Adrenal gland (tissue), 12 donors: ENCODE measurements around the gene PAWR. TPM values are rescaled to one million over a fixed set of nuclear protein-coding genes. Genes with fewer than 3 reads are reported as not detected.

Experiments used
- DNase-seq, 7 donors: peaks; one replicate each; pipeline ENCODE4 v3.0.0-alpha.2; 2019 to 2020
- H3K27ac ChIP-seq, 5 donors: fragments of 200-600 bp; sonication (generic) in 4 of 5; 1 replicate in 3 of 5; 2 replicates in 2 of 5; pipeline versions ENCODE4 v1.5.1 to v1.8.0; 2016 to 2020; ENCODE audit warnings: mild to moderate bottlenecking in 1 of 5
- H3K27me3 ChIP-seq: fragments of 200-600 bp; 2 replicates; pipeline ENCODE4 v1.8.0; 2021
- H3K36me3 ChIP-seq, 2 donors: fragments of 200-600 bp; replicated peaks in 1 of 2; 1 replicate in 1 of 2; 2 replicates in 1 of 2; pipeline versions ENCODE4 v1.5.1 to v1.8.0; 2018 to 2022
- H3K4me1 ChIP-seq, 2 donors: fragments of 200-600 bp; replicated peaks in 1 of 2; 1 replicate in 1 of 2; 2 replicates in 1 of 2; pipeline versions ENCODE4 v1.5.1 to v1.8.0; 2018 to 2021
- H3K4me3 ChIP-seq, 4 donors: fragments of 200-600 bp; sonication (generic) in 3 of 4; one replicate each; pipeline ENCODE4 v1.5.1; 2016 to 2018
- H3K9me3 ChIP-seq, 3 donors: fragments of 200-600 bp; sonication (generic) in 1 of 3; replicated peaks in 1 of 3; 1 replicate in 2 of 3; 2 replicates in 1 of 3; pipeline versions ENCODE4 v1.5.1 to v1.8.0; 2016 to 2021
- POLR2A ChIP-seq, 2 donors: fragments of 450-650 bp; IDR thresholded peaks; one replicate each; pipeline ENCODE4 v1.6.1; 2017; ENCODE audit warnings: antibody characterized with exemption in 2 of 2, mild to moderate bottlenecking in 2 of 2, moderate library complexity in 1 of 2
- WGBS, 4 donors: extraction: QIAGEN DNeasy Blood & Tissue Kit in 2 of 4; methylation state at CpG; one replicate each; pipeline versions ENCODE4 v1.1.5 to v1.1.7; 2013 to 2017; 5-methylcytosine and 5-hydroxymethylcytosine counted together
- intact Hi-C, 2 donors: fragments of 100-400 bp; cut with DNase I; formaldehyde crosslinking; loops; one replicate each; pipeline versions ENCODE4 v1.14.1 to v1.15.0; 2022 to 2023
- polyA plus RNA-seq, 3 donors: library from polyadenylated mRNA; stranded (reverse); fragments of 200-250 nt in 2 of 3; fragments of 350-450 nt in 1 of 3; fragmentation: Illumina TruSeq in 1 of 3; extraction: RNeasy Lipid Tissue Mini Kit (QIAGEN cat#74804) in 1 of 3; gene quantifications; one replicate each; pipeline ENCODE4 v1.2.3, GENCODE V29; 2013 to 2014
- total RNA-seq, 9 donors: library from RNA; depleted of rRNA in 4 of 9; stranded (reverse); fragments of >200 nt in 4 of 9; fragments of 120-200 nt in 1 of 9; fragmentation: NEBNext Ultra II Directional in 1 of 9; extraction: Animal tissue kit (Norgen Biotek cat#: 25700) in 1 of 9; gene quantifications; one replicate each; pipeline versions ENCODE4 v1.1.0 to v1.2.4, GENCODE V29; 2013 to 2023
- TF ChIP-seq, protein P1 (sequence below), 6 experiments: fragments of 450-650 bp in 4 of 6; fragments of 200-600 bp in 2 of 6; sonication (generic) in 1 of 6; IDR thresholded peaks; 1 replicate in 5 of 6; 2 replicates in 1 of 6; pipeline versions ENCODE4 v1.5.1 to v1.8.0; 2016 to 2021; ENCODE audit warnings: antibody characterized with exemption in 6 of 6, mild to moderate bottlenecking in 2 of 6, moderate library complexity in 1 of 6
- donor health status: healthy with polysubstance abuse.
- donor health status: Bipolar disorder and iron deficiency.
- donor health status: DM: yes; HTN: yes; CAD: no.
- donor health status: DM: no; HTN: no; CAD: no.
- donor health status: DM: no; HTN: no; CAD: no.
- donor health status: DM: yes; HTN: yes; CAD: no.

Gene PAWR
- total and polyA plus RNA-seq, 12 donors = 8.5 to 63.7 (median 24.6) TPM

DNA sequence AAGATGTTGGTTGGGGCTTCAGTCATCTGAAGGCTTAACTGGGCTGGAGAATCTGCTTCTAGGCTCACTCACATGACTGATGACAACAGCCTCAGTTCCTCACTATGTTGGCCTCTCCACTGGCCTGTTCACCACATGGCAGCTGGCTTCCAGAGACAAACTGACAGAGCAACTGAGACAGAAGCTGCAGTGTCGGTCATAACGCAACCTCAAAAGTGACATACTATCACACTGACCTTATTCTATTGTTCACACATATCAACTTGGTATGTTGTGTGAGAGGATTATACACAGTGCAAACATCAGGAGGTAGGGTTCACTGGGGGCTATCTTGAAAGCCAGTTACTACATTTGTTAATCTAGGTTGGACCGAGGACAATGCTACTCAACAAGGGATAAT is 92.9 kb downstream of the PAWR start:
- H3K4me1 ChIP-seq = no peaks in the 10 kb centered on the region
- no peaks in the 10 kb centered on the region for H3K27me3 ChIP-seq
- WGBS, 4 donors = 86 to 97% (median 96%) methylated on average over 3 of the region's 3 CpGs
- intact Hi-C loops = no loop called here
- no peaks in the 10 kb centered on the region for H3K36me3 ChIP-seq
- no peak overlapping the region for H3K27ac ChIP-seq
- no peak for DNase-seq
- H3K9me3 ChIP-seq = no peaks in the 10 kb centered on the region
- H3K4me3 ChIP-seq = no peak overlapping the region
- no peak for TF ChIP-seq POLR2A (IDR thresholded peaks at IDR 0.05)
- TF ChIP-seq, protein P1, sequence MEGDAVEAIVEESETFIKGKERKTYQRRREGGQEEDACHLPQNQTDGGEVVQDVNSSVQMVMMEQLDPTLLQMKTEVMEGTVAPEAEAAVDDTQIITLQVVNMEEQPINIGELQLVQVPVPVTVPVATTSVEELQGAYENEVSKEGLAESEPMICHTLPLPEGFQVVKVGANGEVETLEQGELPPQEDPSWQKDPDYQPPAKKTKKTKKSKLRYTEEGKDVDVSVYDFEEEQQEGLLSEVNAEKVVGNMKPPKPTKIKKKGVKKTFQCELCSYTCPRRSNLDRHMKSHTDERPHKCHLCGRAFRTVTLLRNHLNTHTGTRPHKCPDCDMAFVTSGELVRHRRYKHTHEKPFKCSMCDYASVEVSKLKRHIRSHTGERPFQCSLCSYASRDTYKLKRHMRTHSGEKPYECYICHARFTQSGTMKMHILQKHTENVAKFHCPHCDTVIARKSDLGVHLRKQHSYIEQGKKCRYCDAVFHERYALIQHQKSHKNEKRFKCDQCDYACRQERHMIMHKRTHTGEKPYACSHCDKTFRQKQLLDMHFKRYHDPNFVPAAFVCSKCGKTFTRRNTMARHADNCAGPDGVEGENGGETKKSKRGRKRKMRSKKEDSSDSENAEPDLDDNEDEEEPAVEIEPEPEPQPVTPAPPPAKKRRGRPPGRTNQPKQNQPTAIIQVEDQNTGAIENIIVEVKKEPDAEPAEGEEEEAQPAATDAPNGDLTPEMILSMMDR (IDR thresholded peaks at IDR 0.05) = no peak

DNA sequence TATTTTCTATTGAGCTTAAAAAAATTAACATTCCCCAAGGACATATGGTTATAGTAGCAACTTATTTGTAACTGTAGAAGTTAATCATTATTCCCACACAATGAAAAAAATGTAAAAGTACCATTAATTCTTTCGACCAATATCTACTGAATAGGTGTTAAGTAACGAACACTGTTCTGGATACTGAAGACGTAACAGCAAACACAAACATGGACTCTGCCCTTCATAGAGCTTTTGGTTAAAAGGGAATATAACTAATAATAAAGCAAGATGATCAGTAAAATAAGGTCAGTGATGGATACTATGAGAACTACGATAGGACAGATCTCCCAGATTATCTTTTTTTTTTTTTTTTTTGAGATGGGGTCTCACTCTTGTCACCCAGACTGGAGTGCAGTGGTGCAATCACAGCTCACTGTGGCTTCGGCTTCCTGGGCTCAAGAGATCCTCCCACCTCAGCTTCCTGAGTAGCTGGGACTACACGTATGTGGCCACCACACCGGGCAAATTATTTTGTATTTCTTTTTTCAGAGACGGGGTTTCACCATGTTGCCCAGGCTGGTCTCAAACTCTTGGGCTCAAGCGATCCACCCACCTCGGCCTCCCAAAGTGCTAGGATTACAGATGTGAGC is 93.9 kb downstream of the PAWR start:
- Histone ChIP-seq H3K4me3 (no peak overlapping the region), H3K27ac (no peak overlapping the region), H3K9me3 (no peaks in the 10 kb centered on the region), H3K4me1 (no peaks in the 10 kb centered on the region), H3K27me3 (no peaks in the 10 kb centered on the region), H3K36me3 (no peaks in the 10 kb centered on the region)
- intact Hi-C loops = no loop called here
- DNase-seq = no peak
- no peak for TF ChIP-seq POLR2A (IDR thresholded peaks at IDR 0.05)
- TF ChIP-seq, protein P1 (IDR thresholded peaks at IDR 0.05) = no peak
- 92 to 96% (median 93%) methylated on average over 10 of the region's 10 CpGs for WGBS, 4 donors

DNA sequence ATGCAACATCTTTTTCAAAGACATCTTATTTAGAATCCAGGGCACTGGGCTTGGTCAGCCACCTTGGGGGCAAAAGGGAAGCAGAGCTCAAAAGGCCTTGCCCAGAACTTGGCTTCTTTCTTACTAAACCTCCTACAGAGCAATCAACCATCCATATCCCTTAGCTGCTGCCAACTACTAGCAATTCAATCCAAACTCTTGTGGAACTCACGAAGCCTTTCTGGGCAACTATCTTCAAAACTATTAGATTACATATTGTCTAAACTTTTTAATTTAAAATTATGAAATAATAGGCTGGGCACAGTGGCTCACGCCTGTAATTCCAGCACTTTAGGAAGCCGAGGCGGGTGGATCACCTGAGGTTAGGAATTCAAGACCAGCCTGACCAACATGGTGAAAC is 95.5 kb downstream of the PAWR start:
- TF ChIP-seq, protein P1 (IDR thresholded peaks at IDR 0.05) = no peak
- TF ChIP-seq POLR2A (IDR thresholded peaks at IDR 0.05) = no peak
- Histone ChIP-seq H3K27ac (no peak overlapping the region), H3K36me3 (no peaks in the 10 kb centered on the region), H3K27me3 (no peaks in the 10 kb centered on the region), H3K4me1 (no peaks in the 10 kb centered on the region), H3K4me3 (no peak overlapping the region), H3K9me3 (no peaks in the 10 kb centered on the region)
- DNase-seq = no peak
- intact Hi-C loops = no loop called here
- WGBS, 4 donors = 93 to 99% (median 96%) methylated on average over 4 of the region's 4 CpGs

DNA sequence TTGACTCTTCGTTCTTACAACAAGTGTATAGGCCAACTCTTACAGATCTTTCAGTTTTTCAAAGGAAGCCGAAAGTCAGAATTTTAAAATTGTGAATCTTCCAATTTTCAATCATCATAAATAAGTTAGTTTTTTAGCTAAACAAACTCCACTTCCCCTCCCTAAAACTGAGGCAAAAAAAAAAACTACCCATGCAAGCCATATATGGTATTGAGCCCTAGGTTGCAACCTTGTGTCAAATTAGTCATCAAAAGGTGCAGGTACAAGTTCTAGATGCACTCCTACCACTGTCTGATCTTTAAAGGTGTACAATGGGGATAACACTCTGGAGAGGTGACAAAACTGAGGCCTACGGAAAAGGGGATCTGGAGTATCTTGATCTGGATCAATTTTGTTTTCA is 97.9 kb downstream of the PAWR start:
- intact Hi-C loops = no loop called here
- no peaks in the 10 kb centered on the region for H3K27me3 ChIP-seq
- H3K36me3 ChIP-seq = no peaks in the 10 kb centered on the region
- no peaks in the 10 kb centered on the region for H3K9me3 ChIP-seq
- H3K4me1 ChIP-seq = no peaks in the 10 kb centered on the region
- TF ChIP-seq, protein P1 (IDR thresholded peaks at IDR 0.05) = no peak
- TF ChIP-seq POLR2A (IDR thresholded peaks at IDR 0.05) = no peak
- no peak overlapping the region for H3K4me3 ChIP-seq
- H3K27ac ChIP-seq = no peak overlapping the region
- WGBS, 4 donors = 65 to 79% (median 76%) methylated on average over 3 of the region's 3 CpGs
- DNase-seq = no peak
